ENCODE measurements around the gene LRRC75A. TPM values are rescaled to one million over a fixed set of nuclear protein-coding genes. Genes with fewer than 3 reads are reported as not detected.

Gene LRRC75A
- polyA plus RNA-seq, 1 donor (not counting 4 experiments of a cell fraction or from before 2014, with no cell fraction given), result not detected

DNA sequence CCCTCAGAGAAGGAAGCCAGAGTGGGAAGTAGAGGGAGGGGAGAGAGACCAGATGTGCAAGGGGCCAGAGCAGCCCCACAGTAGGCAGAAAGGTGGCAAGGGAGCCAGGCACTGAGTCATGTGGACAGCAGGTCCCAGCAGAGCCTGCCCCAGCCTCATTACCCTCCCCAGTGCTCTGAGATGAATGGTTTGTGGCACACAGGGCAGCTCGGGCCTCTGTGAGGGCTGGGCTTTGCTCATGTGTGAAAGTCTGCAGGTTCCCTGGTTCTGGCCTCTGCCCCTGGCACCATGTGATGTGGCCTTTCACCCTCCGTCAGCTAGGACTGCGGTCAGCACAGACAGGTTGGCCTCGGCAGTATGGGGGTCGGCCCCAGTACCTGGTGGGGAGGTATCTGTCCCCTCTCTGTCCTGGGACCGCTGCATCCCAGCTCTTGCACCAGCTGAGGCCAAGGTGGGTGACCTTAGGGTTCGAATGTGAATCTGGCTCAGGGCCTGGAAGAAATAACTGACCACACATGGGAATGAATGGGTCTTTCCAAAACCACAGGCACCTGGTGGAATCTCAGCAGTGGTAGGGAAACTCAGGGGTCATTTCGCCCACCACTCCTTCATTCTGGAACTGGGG is 8.9 kb downstream of the LRRC75A start:
- no peak overlapping the region for H2AFZ ChIP-seq (ENCODE audit: control insufficient read depth, low read length)
- H3K79me2 ChIP-seq (ENCODE audit: control insufficient read depth, insufficient read depth, low read length), result no peaks in the 10 kb centered on the region
- no peak overlapping the region for H3K27ac ChIP-seq (ENCODE audit: control insufficient read depth, insufficient read depth, low read length)
- FAIRE-seq, result no peak
- H3K9ac ChIP-seq (ENCODE audit: control insufficient read depth, extremely low read depth, insufficient read depth, low read length), result no peak overlapping the region
- H4K20me1 ChIP-seq (ENCODE audit: control insufficient read depth, extremely low read depth, insufficient read depth, low read length), result no peaks in the 10 kb centered on the region
- H3K4me1 ChIP-seq (ENCODE audit: control insufficient read depth, extremely low read depth, insufficient read depth, low read length), result peaks cover 12% of the 10 kb centered on the region
- H3K9me1 ChIP-seq (ENCODE audit: control insufficient read depth, extremely low read depth, insufficient read depth, low read length), result no peaks in the 10 kb centered on the region
- H3K36me3 ChIP-seq (ENCODE audit: control insufficient read depth in 2 of 2, extremely low read depth in 1 of 2, insufficient read depth in 2 of 2, low read length in 2 of 2), result no peaks in the 10 kb centered on the region
- no peak for DNase-seq (ENCODE audit: low read depth, low spot score)
- H3K4me2 ChIP-seq (ENCODE audit: control insufficient read depth, extremely low read depth, insufficient read depth, low read depth, low read length), result no peak overlapping the region
- peaks cover 30% of the 10 kb centered on the region for H3K27me3 ChIP-seq (ENCODE audit: control insufficient read depth, extremely low read depth, insufficient read depth, low read length)
- no peak overlapping the region for H3K4me3 ChIP-seq (ENCODE audit: control insufficient read depth in 2 of 3, extremely low read depth in 1 of 3, insufficient read depth in 2 of 3, low read depth in 1 of 3, low read length in 3 of 3)
- H3K9me3 ChIP-seq (ENCODE audit: control insufficient read depth, low read depth, low read length), result no peaks in the 10 kb centered on the region
- dilution Hi-C loops (cut with MboI; ENCODE audit: extremely low pct_ligation_motif_present, low sequenced_read_pairs), result no loop called here
- TF ChIP-seq EZH2 (IDR thresholded peaks at IDR 0.05; ENCODE audit: low read length), result no peak
- TF ChIP-seq, protein P1, sequence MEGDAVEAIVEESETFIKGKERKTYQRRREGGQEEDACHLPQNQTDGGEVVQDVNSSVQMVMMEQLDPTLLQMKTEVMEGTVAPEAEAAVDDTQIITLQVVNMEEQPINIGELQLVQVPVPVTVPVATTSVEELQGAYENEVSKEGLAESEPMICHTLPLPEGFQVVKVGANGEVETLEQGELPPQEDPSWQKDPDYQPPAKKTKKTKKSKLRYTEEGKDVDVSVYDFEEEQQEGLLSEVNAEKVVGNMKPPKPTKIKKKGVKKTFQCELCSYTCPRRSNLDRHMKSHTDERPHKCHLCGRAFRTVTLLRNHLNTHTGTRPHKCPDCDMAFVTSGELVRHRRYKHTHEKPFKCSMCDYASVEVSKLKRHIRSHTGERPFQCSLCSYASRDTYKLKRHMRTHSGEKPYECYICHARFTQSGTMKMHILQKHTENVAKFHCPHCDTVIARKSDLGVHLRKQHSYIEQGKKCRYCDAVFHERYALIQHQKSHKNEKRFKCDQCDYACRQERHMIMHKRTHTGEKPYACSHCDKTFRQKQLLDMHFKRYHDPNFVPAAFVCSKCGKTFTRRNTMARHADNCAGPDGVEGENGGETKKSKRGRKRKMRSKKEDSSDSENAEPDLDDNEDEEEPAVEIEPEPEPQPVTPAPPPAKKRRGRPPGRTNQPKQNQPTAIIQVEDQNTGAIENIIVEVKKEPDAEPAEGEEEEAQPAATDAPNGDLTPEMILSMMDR (optimal IDR thresholded peaks at IDR 0.05 in 1 of 3, IDR thresholded peaks at IDR 0.05 in 1 of 3, conservative IDR thresholded peaks at IDR 0.05 in 1 of 3; ENCODE audit: extremely low read depth in 1 of 3, insufficient read depth in 2 of 3, low read length in 3 of 3), result no peak

- Histone ChIP-seq H3K27me3 (ENCODE audit: control insufficient read depth, extremely low read depth, insufficient read depth, low read length) (peaks cover 29% of the 10 kb centered on the region), H3K4me1 (ENCODE audit: control insufficient read depth, extremely low read depth, insufficient read depth, low read length) (peaks cover 12% of the 10 kb centered on the region), H2AFZ (ENCODE audit: control insufficient read depth, low read length) (no peak overlapping the region), H3K4me2 (ENCODE audit: control insufficient read depth, extremely low read depth, insufficient read depth, low read depth, low read length) (no peak overlapping the region), H3K9me1 (ENCODE audit: control insufficient read depth, extremely low read depth, insufficient read depth, low read length) (no peaks in the 10 kb centered on the region), H3K4me3 (ENCODE audit: control insufficient read depth in 2 of 3, extremely low read depth in 1 of 3, insufficient read depth in 2 of 3, low read depth in 1 of 3, low read length in 3 of 3) (no peak overlapping the region), H3K27ac (ENCODE audit: control insufficient read depth, insufficient read depth, low read length) (no peak overlapping the region), H4K20me1 (ENCODE audit: control insufficient read depth, extremely low read depth, insufficient read depth, low read length) (no peaks in the 10 kb centered on the region), H3K9ac (ENCODE audit: control insufficient read depth, extremely low read depth, insufficient read depth, low read length) (no peak overlapping the region), H3K79me2 (ENCODE audit: control insufficient read depth, insufficient read depth, low read length) (no peaks in the 10 kb centered on the region), H3K9me3 (ENCODE audit: control insufficient read depth, low read depth, low read length) (no peaks in the 10 kb centered on the region), H3K36me3 (ENCODE audit: control insufficient read depth in 2 of 2, extremely low read depth in 1 of 2, insufficient read depth in 2 of 2, low read length in 2 of 2) (no peaks in the 10 kb centered on the region)
- DNase-seq (ENCODE audit: low read depth, low spot score) (no peak), FAIRE-seq (no peak)
- dilution Hi-C loops (cut with MboI; ENCODE audit: extremely low pct_ligation_motif_present, low sequenced_read_pairs), result no loop called here
- TF ChIP-seq EZH2 (IDR thresholded peaks at IDR 0.05; ENCODE audit: low read length), result no peak
- TF ChIP-seq, protein P1 (optimal IDR thresholded peaks at IDR 0.05 in 1 of 3, IDR thresholded peaks at IDR 0.05 in 1 of 3, conservative IDR thresholded peaks at IDR 0.05 in 1 of 3; ENCODE audit: extremely low read depth in 1 of 3, insufficient read depth in 2 of 3, low read length in 3 of 3), result no peak
These were observed 9.7 kb downstream of the LRRC75A start for GRCh38 chr17:16482253-16482652.

Data from keratinocyte (primary cell).